ENCODE data around the gene BNIPL. TPM values are rescaled to one million over a fixed set of nuclear protein-coding genes. Genes with fewer than 3 reads are reported as not detected.

BNIPL gene
- total and polyA plus RNA-seq, 8 donors: 0.25 to 35.1 (median 1.3) TPM; not detected in 5

DNA sequence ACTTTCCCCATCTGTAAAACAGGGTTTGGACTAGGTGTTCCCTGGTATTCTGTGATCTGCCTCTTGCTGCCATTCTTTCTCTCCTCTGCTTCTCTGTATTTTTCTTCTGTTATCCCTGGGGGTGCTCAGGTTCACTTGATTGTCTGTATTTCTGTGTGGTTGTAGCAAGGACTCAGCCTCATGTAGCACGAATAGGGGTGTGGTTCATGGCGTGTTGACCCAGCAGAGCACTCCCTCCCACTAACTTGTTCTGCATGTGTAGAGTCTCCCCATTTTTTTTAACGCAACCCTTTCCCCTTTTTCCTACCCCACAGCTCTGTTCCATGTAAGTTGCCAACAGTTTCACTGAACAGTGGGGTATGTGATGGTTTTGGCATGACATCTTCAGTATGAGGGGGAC, 1.2 kb upstream of the BNIPL start:
- no peaks in the 10 kb centered on the region for H3K27me3 ChIP-seq
- H3K4me1 ChIP-seq: peaks cover 0 to 8% (median 0%) of the 10 kb centered on the region in 4 donors
- intact Hi-C loops (cut with DNase I; ENCODE audit: low total_unique reads): no loop called here
- peak in 1 of 2 donors; percentile 47 for DNase-seq
- H3K36me3 ChIP-seq: peaks cover 24 to 64% (median 52%) of the 10 kb centered on the region in 4 donors
- no peak overlapping the region for H3K4me3 ChIP-seq
- TF ChIP-seq EP300 (IDR thresholded peaks at IDR 0.05): no peak
- 34 to 77% (median 49%) methylated on average over 3 of the region's 3 CpGs for WGBS, 5 donors
- H3K27ac ChIP-seq: no peak overlapping the region
- no peaks in the 10 kb centered on the region for H3K9me3 ChIP-seq

DNA sequence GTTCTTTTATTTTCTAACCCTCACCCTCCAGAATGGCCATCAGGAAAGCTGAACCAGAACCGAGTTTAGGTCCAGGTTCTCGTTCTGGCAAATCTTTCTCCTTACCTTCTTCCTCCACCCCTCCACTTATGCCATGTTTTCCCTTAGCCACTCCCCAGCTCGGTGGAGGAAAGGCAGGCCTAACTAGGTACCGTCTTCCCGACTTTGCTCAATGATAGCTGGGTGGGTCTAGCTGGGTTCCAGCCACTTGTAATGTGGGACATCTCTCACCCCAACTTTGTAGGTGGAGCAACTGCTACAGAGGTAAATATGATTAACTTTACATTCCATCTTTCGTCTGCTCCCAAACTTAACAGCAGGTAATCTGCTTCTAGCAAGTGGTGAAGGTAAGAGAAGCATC, 646 bp downstream of the BNIPL start:
- intact Hi-C loops (cut with DNase I; ENCODE audit: low total_unique reads): no loop called here
- no peak overlapping the region for H3K27ac ChIP-seq
- no peak overlapping the region for H3K4me3 ChIP-seq
- H3K9me3 ChIP-seq: no peaks in the 10 kb centered on the region
- no peak for TF ChIP-seq POLR2AphosphoS5 (IDR thresholded peaks at IDR 0.05)
- TF ChIP-seq EP300 (IDR thresholded peaks at IDR 0.05): no peak
- TF ChIP-seq, protein P1, sequence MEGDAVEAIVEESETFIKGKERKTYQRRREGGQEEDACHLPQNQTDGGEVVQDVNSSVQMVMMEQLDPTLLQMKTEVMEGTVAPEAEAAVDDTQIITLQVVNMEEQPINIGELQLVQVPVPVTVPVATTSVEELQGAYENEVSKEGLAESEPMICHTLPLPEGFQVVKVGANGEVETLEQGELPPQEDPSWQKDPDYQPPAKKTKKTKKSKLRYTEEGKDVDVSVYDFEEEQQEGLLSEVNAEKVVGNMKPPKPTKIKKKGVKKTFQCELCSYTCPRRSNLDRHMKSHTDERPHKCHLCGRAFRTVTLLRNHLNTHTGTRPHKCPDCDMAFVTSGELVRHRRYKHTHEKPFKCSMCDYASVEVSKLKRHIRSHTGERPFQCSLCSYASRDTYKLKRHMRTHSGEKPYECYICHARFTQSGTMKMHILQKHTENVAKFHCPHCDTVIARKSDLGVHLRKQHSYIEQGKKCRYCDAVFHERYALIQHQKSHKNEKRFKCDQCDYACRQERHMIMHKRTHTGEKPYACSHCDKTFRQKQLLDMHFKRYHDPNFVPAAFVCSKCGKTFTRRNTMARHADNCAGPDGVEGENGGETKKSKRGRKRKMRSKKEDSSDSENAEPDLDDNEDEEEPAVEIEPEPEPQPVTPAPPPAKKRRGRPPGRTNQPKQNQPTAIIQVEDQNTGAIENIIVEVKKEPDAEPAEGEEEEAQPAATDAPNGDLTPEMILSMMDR (IDR thresholded peaks at IDR 0.05): no peak
- no peak for TF ChIP-seq POLR2A (IDR thresholded peaks at IDR 0.05)
- H3K36me3 ChIP-seq: peaks cover 19 to 45% (median 33%) of the 10 kb centered on the region in 4 donors
- H3K27me3 ChIP-seq: no peaks in the 10 kb centered on the region
- WGBS, 5 donors: 50 to 72% (median 67%) methylated on average over 6 of the region's 6 CpGs
- H3K4me1 ChIP-seq: peaks cover 0 to 8% (median 0%) of the 10 kb centered on the region in 4 donors
- no peak for DNase-seq

DNA sequence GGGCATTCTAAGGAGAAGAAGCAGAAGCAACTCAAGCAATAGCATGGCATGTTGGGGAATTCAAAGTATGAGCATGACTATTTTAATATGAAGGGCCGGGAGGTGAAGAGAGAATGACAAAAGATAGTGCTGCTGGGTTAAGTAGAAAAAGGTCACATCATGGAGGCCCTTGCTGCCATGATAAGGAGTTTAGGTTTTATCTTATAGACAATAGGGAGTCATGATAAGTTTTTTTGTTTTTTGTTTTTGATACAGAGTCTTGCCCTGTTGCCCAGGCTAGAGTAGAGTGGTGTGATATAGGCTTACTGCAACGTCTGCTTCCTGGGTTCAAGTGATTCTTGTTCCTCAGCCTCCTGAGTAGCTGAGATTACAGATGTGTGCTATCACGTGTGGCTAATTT, 3.1 kb downstream of the BNIPL start:
- DNase-seq: no peak
- WGBS, 5 donors: 78 to 91% (median 85%) methylated on average over 3 of the region's 3 CpGs
- peaks cover 9 to 22% (median 11%) of the 10 kb centered on the region in 4 donors for H3K36me3 ChIP-seq
- no peak overlapping the region for H3K27ac ChIP-seq
- H3K27me3 ChIP-seq: no peaks in the 10 kb centered on the region
- TF ChIP-seq, protein P1 (IDR thresholded peaks at IDR 0.05): no peak
- TF ChIP-seq POLR2AphosphoS5 (IDR thresholded peaks at IDR 0.05) (no peak), EP300 (IDR thresholded peaks at IDR 0.05) (no peak), POLR2A (IDR thresholded peaks at IDR 0.05) (no peak)
- H3K4me3 ChIP-seq: no peak overlapping the region
- H3K4me1 ChIP-seq: peaks cover 0 to 8% (median 0%) of the 10 kb centered on the region in 4 donors
- H3K9me3 ChIP-seq: no peaks in the 10 kb centered on the region
- intact Hi-C loops (cut with DNase I; ENCODE audit: low total_unique reads): no loop called here

DNA sequence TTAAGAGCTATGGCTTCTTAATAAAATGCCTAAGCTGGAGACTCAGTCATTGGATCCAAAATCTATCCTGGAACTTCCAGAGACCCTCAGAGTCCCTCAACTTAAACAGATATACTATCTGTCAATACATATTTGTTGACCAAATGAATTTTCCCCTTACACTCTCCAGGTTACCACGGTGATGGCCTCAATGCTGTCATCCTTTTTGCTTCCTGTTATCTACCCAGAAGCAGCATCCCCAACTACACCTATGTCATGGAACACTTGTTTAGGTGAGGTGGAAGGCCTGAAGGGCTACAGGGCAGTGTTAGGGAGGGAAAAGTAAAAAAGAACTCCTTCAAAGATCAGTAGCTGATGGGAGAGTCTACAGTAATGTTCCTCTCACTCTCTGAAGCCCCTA, 6.8 kb downstream of the BNIPL start:
- Histone ChIP-seq H3K4me1 (peaks cover 0 to 14% (median 8%) of the 10 kb centered on the region in 4 donors), H3K4me3 (no peak overlapping the region), H3K27ac (no peak overlapping the region), H3K36me3 (no peaks in the 10 kb centered on the region), H3K27me3 (no peaks in the 10 kb centered on the region), H3K9me3 (no peaks in the 10 kb centered on the region)
- intact Hi-C loops (cut with DNase I; ENCODE audit: low total_unique reads): no loop called here
- no peak for DNase-seq
- WGBS, 5 donors: 85 to 97% (median 88%) methylated on average over 1 of the region's 1 CpG
- TF ChIP-seq EP300 (IDR thresholded peaks at IDR 0.05): no peak
- TF ChIP-seq POLR2AphosphoS5 (IDR thresholded peaks at IDR 0.05): no peak
- TF ChIP-seq POLR2A (IDR thresholded peaks at IDR 0.05): no peak
- TF ChIP-seq, protein P1 (IDR thresholded peaks at IDR 0.05): no peak

DNA sequence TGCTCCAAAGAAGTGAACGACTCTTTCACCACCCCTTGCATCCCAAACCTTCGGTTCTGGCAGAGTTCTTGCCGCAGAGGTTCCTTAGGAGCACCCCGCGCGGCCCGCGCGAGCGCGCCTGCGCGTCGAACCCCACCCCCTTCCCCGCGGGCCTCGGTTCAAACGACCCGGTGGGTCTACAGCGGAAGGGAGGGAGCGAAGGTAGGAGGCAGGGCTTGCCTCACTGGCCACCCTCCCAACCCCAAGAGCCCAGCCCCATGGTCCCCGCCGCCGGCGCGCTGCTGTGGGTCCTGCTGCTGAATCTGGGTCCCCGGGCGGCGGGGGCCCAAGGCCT, 11.2 kb downstream of the BNIPL start, which contains the start of gene C1orf56:
TSS of gene C1orf56 (plus strand) at position 161 of the 334 bp plus-strand sequence. CDS start at position 258, 97 bp downstream.
- H3K36me3 ChIP-seq: peaks cover 5 to 21% (median 13%) of the 10 kb centered on the region in 4 donors
- H3K4me1 ChIP-seq: peaks cover 6 to 37% (median 27%) of the 10 kb centered on the region in 4 donors
- TF ChIP-seq POLR2AphosphoS5 (IDR thresholded peaks at IDR 0.05): peak; percentile 41 to 72 (median 66)
- TF ChIP-seq, protein P1 (IDR thresholded peaks at IDR 0.05): no peak
- no peaks in the 10 kb centered on the region for H3K27me3 ChIP-seq
- WGBS, 5 donors: 0 to 1% (median 1%) methylated on average over 21 to 29 of the region's 29 CpGs
- H3K9me3 ChIP-seq: no peaks in the 10 kb centered on the region
- H3K27ac ChIP-seq: peak within 1 kb of the TSS; percentile 55 to 92 (median 92)
- intact Hi-C loops (cut with DNase I; ENCODE audit: low total_unique reads): no loop called here
- peak; percentile 72 to 92 for DNase-seq
- H3K4me3 ChIP-seq: peak within 1 kb of the TSS; percentile 69 to 91 (median 80)

Measured in stomach (tissue), 9 donors.